Mucosa of descending colon (tissue), 3 donors: Measurements from ENCODE around the gene CNOT6L. TPM values are rescaled to one million over a fixed set of nuclear protein-coding genes. Genes with fewer than 3 reads are reported as not detected.

Experiments used
- ATAC-seq: fragments of 200-7000 bp; cut with Tn5 transposase; one replicate; pipeline ENCODE4 v1.9.1; 2020; ENCODE audit warnings: mild to moderate bottlenecking, moderate library complexity
- DNase-seq, 3 donors: peaks; one replicate each; pipeline ENCODE4 v3.0.0-alpha.2; 2020
- H3K36me3 ChIP-seq: fragments of 200-600 bp; one replicate; pipeline ENCODE4 v1.8.0; 2021; ENCODE audit warnings: low read depth, mild to moderate bottlenecking
- H3K4me1 ChIP-seq: fragments of 200-600 bp; one replicate; pipeline ENCODE4 v1.8.0; 2021; ENCODE audit warnings: low read depth, mild to moderate bottlenecking
- H3K4me3 ChIP-seq: fragments of 200-600 bp; one replicate; pipeline ENCODE4 v1.8.0; 2021; ENCODE audit warnings: mild to moderate bottlenecking
- H3K9me3 ChIP-seq: fragments of 200-600 bp; one replicate; pipeline ENCODE4 v1.8.0; 2021; ENCODE audit warnings: mild to moderate bottlenecking
- intact Hi-C, 2 donors: fragments of 100-400 bp; cut with DNase I in 1 of 2; cut with micrococcal nuclease in 1 of 2; formaldehyde crosslinking; loops; one replicate each; pipeline versions ENCODE4 v1.11.0 to v1.11.1; 2022; cut with DNase I, micrococcal nuclease
- total RNA-seq, 3 donors: library from RNA; stranded (reverse); fragmentation: NEBNext Ultra II Directional in 2 of 3; extraction: Animal tissue kit (Norgen Biotek cat#: 25700) in 2 of 3; gene quantifications; one replicate each; pipeline versions ENCODE4 v1.2.1 to v1.2.4, GENCODE V29; 2021 to 2023
- TF ChIP-seq, protein P1 (sequence below): fragments of 200-600 bp; IDR thresholded peaks from one replicate; pipeline ENCODE4 v1.8.0; 2022; ENCODE audit warnings: antibody characterized with exemption, mild to moderate bottlenecking
- donor health status: DM: no; HTN: no; CAD: no; lungs with moderate emphysema.
- donor health status: DM: no; HTN: no; CAD: no.
- donor health status: DM: no; HTN: yes; CAD: no.

Gene CNOT6L
- total RNA-seq, 3 donors from 2014 or later, result 38.5 to 51.0 (median 42.7) TPM

DNA sequence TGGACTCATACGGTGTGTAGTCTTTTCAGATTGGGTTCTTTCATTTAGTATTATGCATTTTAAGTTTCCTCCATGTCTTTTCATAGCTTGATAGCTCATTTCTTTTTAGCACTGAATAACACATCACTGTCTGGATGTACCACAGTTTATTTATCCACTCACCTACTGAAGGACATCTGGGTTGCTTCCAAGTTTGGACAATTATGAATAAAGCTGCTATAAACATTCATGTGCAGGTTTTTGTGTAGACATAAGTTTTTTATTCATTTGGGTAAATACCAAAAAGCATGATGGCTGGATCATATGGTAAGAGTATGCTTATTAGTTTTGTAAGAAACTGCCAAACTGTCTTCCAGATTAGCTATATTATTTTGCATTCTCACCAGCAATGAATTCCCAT lies 29.0 kb downstream of the CNOT6L start:
- H3K9me3 ChIP-seq, result no peaks in the 10 kb centered on the region
- no peaks in the 10 kb centered on the region for H3K36me3 ChIP-seq
- intact Hi-C loops, result no loop called here
- ATAC-seq (no peak), DNase-seq (no peak)
- H3K4me3 ChIP-seq, result no peak overlapping the region
- H3K4me1 ChIP-seq, result peaks cover 5% of the 10 kb centered on the region
- TF ChIP-seq, protein P1, sequence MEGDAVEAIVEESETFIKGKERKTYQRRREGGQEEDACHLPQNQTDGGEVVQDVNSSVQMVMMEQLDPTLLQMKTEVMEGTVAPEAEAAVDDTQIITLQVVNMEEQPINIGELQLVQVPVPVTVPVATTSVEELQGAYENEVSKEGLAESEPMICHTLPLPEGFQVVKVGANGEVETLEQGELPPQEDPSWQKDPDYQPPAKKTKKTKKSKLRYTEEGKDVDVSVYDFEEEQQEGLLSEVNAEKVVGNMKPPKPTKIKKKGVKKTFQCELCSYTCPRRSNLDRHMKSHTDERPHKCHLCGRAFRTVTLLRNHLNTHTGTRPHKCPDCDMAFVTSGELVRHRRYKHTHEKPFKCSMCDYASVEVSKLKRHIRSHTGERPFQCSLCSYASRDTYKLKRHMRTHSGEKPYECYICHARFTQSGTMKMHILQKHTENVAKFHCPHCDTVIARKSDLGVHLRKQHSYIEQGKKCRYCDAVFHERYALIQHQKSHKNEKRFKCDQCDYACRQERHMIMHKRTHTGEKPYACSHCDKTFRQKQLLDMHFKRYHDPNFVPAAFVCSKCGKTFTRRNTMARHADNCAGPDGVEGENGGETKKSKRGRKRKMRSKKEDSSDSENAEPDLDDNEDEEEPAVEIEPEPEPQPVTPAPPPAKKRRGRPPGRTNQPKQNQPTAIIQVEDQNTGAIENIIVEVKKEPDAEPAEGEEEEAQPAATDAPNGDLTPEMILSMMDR, result no peak

DNA sequence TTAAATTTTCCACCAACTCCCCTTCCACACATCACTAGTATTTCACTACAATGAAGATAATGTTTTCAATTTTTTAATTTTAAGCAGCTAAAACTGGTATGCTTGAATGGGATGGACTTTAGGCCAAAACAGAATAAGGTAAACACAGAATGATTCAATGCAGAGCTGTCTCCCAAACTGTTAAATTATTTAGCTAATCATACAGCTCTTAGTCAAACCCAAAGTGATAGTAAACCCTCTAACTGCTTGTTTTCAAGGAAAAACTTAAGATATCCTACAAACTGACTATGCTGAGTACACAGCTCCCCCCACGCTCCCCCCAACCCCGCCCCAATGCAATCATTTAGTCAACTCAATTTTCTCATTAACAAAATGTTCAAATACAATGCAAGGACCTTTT lies 30.2 kb downstream of the CNOT6L start:
- intact Hi-C loops, result no loop called here
- TF ChIP-seq, protein P1, result no peak
- Histone ChIP-seq H3K9me3 (no peaks in the 10 kb centered on the region), H3K4me3 (no peak overlapping the region), H3K36me3 (no peaks in the 10 kb centered on the region), H3K4me1 (peaks cover 8% of the 10 kb centered on the region)
- ATAC-seq (no peak), DNase-seq (no peak)

DNA sequence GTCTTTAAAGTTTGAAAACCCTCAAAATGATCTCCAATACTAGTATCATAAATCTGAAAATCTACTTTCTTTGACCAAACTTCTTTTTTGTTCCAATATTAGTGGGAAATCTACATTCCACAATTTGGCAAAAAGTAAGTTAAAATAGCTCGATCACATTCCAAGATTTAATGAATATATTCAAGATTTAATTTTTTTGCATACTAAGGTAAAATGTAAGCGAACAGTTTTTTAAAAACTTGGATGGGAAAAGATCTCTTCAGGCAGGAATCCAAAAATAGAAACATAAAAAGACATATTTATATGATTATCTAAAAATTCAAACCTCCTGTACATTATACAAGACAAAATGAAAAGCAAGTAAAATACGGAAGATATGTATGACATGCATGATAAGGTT lies 31.2 kb downstream of the CNOT6L start:
- DNase-seq (no peak), ATAC-seq (no peak)
- intact Hi-C loops, result no loop called here
- Histone ChIP-seq H3K4me3 (no peak overlapping the region), H3K4me1 (peaks cover 8% of the 10 kb centered on the region), H3K36me3 (no peaks in the 10 kb centered on the region), H3K9me3 (no peaks in the 10 kb centered on the region)
- TF ChIP-seq, protein P1, result no peak

DNA sequence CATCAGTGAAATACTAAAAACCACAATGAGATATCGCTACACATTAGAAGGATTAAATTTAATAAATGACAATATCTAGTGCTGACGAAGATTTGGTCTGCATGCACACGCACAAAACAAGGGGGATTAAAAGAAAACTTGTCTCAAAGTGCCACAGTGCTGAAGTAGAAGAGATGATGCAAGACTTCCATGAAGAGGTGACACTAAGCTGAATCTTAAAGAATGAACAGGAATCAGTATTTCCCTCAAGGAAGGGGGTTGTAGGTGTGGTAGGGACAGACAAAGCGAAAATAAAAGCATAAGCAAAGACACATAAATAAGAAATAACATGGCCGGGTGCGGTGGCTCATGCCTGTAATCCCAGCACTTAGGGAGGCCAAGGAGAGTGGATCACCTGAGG lies 33.5 kb downstream of the CNOT6L start:
- H3K9me3 ChIP-seq, result no peaks in the 10 kb centered on the region
- H3K4me3 ChIP-seq, result no peak overlapping the region
- no peaks in the 10 kb centered on the region for H3K36me3 ChIP-seq
- H3K4me1 ChIP-seq, result peaks cover 14% of the 10 kb centered on the region
- DNase-seq (no peak), ATAC-seq (no peak)
- intact Hi-C loops, result no loop called here
- TF ChIP-seq, protein P1, result no peak

DNA sequence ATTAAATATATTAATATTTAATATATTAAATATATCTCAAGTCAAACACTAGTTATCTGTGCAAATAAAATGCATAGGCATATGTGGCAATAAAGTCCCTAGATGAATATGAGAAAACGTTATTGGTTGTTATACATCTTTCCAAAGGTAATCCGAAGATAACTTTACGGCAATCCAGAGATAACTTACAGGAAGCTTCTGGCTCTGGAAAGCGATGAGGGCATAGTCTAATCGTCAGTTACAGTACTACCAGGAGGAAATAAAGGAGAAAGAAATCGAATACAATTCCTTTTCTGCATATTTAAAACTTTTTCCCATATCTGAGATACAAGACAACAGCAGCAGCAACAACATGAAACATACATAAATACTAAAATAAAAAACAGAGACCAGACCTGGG lies 35.3 kb downstream of the CNOT6L start:
- ATAC-seq, result peak; percentile 91
- TF ChIP-seq, protein P1, result no peak
- Histone ChIP-seq H3K9me3 (no peaks in the 10 kb centered on the region), H3K4me1 (peaks cover 12% of the 10 kb centered on the region), H3K36me3 (no peaks in the 10 kb centered on the region), H3K4me3 (no peak overlapping the region)
- peak in 1 of 3 donors; percentile 27 for DNase-seq
- intact Hi-C loops, result no loop called here
